HEK293 (cell line): Measurements from ENCODE around the gene TMEM81.

Experiments used
- CTCF ChIA-PET: fragments of 350-600 bp; formaldehyde crosslinking; extraction: SDS; loops from one replicate; lab custom pipeline; 2021; ENCODE audit warnings: antibody characterized with exemption; lab: Yijun Ruan, JAX
- POLR2A ChIA-PET: fragments of 300-600 bp; formaldehyde crosslinking; extraction: SDS; loops from one replicate; lab custom pipeline; 2020; ENCODE audit warnings: antibody characterized with exemption, inconsistent platforms; lab: Yijun Ruan, JAX
- H3K27ac ChIP-seq: fragments of 200-500 bp; sonication (Bioruptor generic); 2 replicates; pipeline ENCODE4 v1.5.1; 2014; ENCODE audit warnings: low read depth, low read length, control low read depth, inconsistent platforms; ENCODE audit errors: extremely low read depth
- H3K36me3 ChIP-seq, 2 experiments: fragments of 200-500 bp in 1 of 2; sonication (Bioruptor generic) in 1 of 2; 1 replicate in 1 of 2; 2 replicates in 1 of 2; pipeline ENCODE4 v1.5.1; 2014 to 2017; ENCODE audit warnings: inconsistent platforms in 2 of 2, low read length in 2 of 2; ENCODE audit not compliant: control insufficient read depth in 2 of 2, insufficient read depth in 1 of 2
- H3K4me1 ChIP-seq: fragments of 200-500 bp; sonication (Bioruptor generic); 2 replicates; pipeline ENCODE4 v1.5.1; 2014; ENCODE audit warnings: mild to moderate bottlenecking, low read length, inconsistent platforms; ENCODE audit not compliant: control insufficient read depth, insufficient read depth
- H3K4me3 ChIP-seq: 2 replicates; pipeline ENCODE4 v1.5.1; 2011; ENCODE audit warnings: low read depth, mild to moderate bottlenecking, control low read depth, low read length, moderate library complexity
- H3K9me3 ChIP-seq: fragments of 200-500 bp; sonication (Bioruptor generic); 2 replicates; pipeline ENCODE4 v1.5.1; 2014; ENCODE audit warnings: low read depth, low read length, inconsistent platforms; ENCODE audit not compliant: control insufficient read depth, insufficient read depth
- HOXC10 ChIP-seq: sonication (generic); formaldehyde crosslinking; IDR thresholded peaks from 2 replicates; pipeline ENCODE4 v1.8.1; 2023; ENCODE audit warnings: mild to moderate bottlenecking, missing genetic modification reagents
- KLF9 ChIP-seq: fragments of 450-650 bp; formaldehyde crosslinking; IDR thresholded peaks from 2 replicates; pipeline ENCODE4 v1.5.1; 2016; ENCODE audit warnings: missing biosample characterization, missing genetic modification characterization, low read depth
- RBAK ChIP-seq: fragments of 450-650 bp; formaldehyde crosslinking; IDR thresholded peaks from 2 replicates; pipeline ENCODE4 v1.5.1; 2016; ENCODE audit warnings: missing biosample characterization, missing genetic modification characterization
- SP3 ChIP-seq: fragments of 450-650 bp; formaldehyde crosslinking; IDR thresholded peaks from 2 replicates; pipeline ENCODE4 v1.5.1; 2016; ENCODE audit warnings: missing biosample characterization, missing genetic modification characterization
- TRIM28 ChIP-seq: IDR thresholded peaks from 2 replicates; pipeline ENCODE4 v1.6.1; 2011; ENCODE audit warnings: low read length, control low read depth, borderline replicate concordance
- ZBTB11 ChIP-seq: fragments of 450-650 bp; formaldehyde crosslinking; conservative IDR thresholded peaks from 2 replicates; pipeline ENCODE4 v1.5.1; 2016; ENCODE audit warnings: low read depth, missing biosample characterization, missing genetic modification characterization
- ZBTB20 ChIP-seq: fragments of 450-650 bp; formaldehyde crosslinking; IDR thresholded peaks from 2 replicates; pipeline ENCODE4 v1.5.1; 2016; ENCODE audit warnings: missing biosample characterization, missing genetic modification characterization
- ZBTB26 ChIP-seq: fragments of 450-650 bp; formaldehyde crosslinking; optimal IDR thresholded peaks from 2 replicates; pipeline ENCODE3; 2016; ENCODE audit warnings: missing biosample characterization, mild to moderate bottlenecking, missing genetic modification characterization
- ZBTB48 ChIP-seq: fragments of 450-650 bp; formaldehyde crosslinking; IDR thresholded peaks from 2 replicates; pipeline ENCODE4 v1.5.1; 2016; ENCODE audit warnings: missing biosample characterization, missing genetic modification characterization
- ZBTB7A ChIP-seq: fragments of 450-650 bp; formaldehyde crosslinking; IDR thresholded peaks from 2 replicates; pipeline ENCODE4 v1.5.1; 2016; ENCODE audit warnings: low read depth, missing biosample characterization, missing genetic modification characterization
- ZFP3 ChIP-seq: fragments of 450-650 bp; formaldehyde crosslinking; IDR thresholded peaks from 2 replicates; pipeline ENCODE4 v1.5.1; 2016; ENCODE audit warnings: low read depth, missing biosample characterization, missing genetic modification characterization
- ZNF18 ChIP-seq: fragments of 450-650 bp; formaldehyde crosslinking; IDR thresholded peaks from 2 replicates; pipeline ENCODE4 v1.5.1; 2016; ENCODE audit warnings: missing biosample characterization, missing genetic modification characterization
- ZNF214 ChIP-seq: fragments of 450-650 bp; formaldehyde crosslinking; IDR thresholded peaks from 2 replicates; pipeline ENCODE4 v1.5.1; 2017; ENCODE audit warnings: missing biosample characterization, mild to moderate bottlenecking, missing genetic modification characterization, borderline replicate concordance
- ZNF248 ChIP-seq: fragments of 450-650 bp; formaldehyde crosslinking; IDR thresholded peaks from 2 replicates; pipeline ENCODE4 v1.5.1; 2017; ENCODE audit warnings: missing biosample characterization, missing genetic modification characterization
- ZNF266 ChIP-seq: fragments of 450-650 bp; formaldehyde crosslinking; IDR thresholded peaks from 2 replicates; pipeline ENCODE4 v1.5.1; 2016; ENCODE audit warnings: missing biosample characterization, missing genetic modification characterization, low read depth
- ZNF473 ChIP-seq: fragments of 450-650 bp; formaldehyde crosslinking; IDR thresholded peaks from 2 replicates; pipeline ENCODE4 v1.5.1; 2017; ENCODE audit warnings: missing biosample characterization, missing genetic modification characterization
- ZNF558 ChIP-seq: fragments of 450-650 bp; formaldehyde crosslinking; IDR thresholded peaks from 2 replicates; pipeline ENCODE4 v1.5.1; 2016; ENCODE audit warnings: missing biosample characterization, missing genetic modification characterization
- ZNF629 ChIP-seq: fragments of 450-650 bp; formaldehyde crosslinking; IDR thresholded peaks from 2 replicates; pipeline ENCODE4 v1.5.1; 2017; ENCODE audit warnings: missing biosample characterization, missing genetic modification characterization
- ZNF747 ChIP-seq: fragments of 450-650 bp; formaldehyde crosslinking; IDR thresholded peaks from 2 replicates; pipeline ENCODE4 v1.5.1; 2016; ENCODE audit warnings: missing biosample characterization, missing genetic modification characterization
- ZNF843 ChIP-seq: fragments of 450-650 bp; formaldehyde crosslinking; IDR thresholded peaks from 2 replicates; pipeline ENCODE4 v1.5.1; 2016; ENCODE audit warnings: missing biosample characterization, missing genetic modification characterization
- TF ChIP-seq, protein P1 (sequence below): fragments of 450-650 bp; formaldehyde crosslinking; IDR thresholded peaks from 2 replicates; pipeline ENCODE4 v1.5.1; 2016; ENCODE audit warnings: missing biosample characterization, missing genetic modification characterization

Gene TMEM81

DNA sequence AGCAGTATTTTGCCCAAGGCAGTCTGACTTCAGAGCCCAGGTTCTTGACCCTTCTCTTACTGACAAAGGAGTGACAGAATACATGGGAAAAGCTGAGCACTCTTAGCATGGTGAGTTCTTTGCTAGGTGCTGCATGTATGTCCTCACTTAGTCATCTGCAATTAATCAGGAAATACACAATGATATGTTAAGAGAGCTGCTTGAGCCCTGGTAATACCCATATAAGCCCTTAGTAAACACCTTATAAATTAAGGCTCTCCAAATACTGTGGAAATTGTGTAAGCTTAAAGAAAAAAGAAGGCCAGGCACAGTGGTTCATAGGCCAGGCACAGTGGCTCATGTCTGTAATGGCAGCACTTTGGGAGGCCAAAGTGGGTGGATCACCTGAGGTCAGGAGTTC is 14.0 kb upstream of the TMEM81 start (continued):
- TF ChIP-seq TRIM28, result no peak
- TF ChIP-seq ZBTB20, result no peak
- TF ChIP-seq, protein P1, sequence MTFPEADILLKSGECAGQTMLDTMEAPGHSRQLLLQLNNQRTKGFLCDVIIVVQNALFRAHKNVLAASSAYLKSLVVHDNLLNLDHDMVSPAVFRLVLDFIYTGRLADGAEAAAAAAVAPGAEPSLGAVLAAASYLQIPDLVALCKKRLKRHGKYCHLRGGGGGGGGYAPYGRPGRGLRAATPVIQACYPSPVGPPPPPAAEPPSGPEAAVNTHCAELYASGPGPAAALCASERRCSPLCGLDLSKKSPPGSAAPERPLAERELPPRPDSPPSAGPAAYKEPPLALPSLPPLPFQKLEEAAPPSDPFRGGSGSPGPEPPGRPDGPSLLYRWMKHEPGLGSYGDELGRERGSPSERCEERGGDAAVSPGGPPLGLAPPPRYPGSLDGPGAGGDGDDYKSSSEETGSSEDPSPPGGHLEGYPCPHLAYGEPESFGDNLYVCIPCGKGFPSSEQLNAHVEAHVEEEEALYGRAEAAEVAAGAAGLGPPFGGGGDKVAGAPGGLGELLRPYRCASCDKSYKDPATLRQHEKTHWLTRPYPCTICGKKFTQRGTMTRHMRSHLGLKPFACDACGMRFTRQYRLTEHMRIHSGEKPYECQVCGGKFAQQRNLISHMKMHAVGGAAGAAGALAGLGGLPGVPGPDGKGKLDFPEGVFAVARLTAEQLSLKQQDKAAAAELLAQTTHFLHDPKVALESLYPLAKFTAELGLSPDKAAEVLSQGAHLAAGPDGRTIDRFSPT (tag by site-specific recombination), result no peak
- no peak for TF ChIP-seq HOXC10 (CRISPR knock-in tag)
- no peak for TF ChIP-seq ZBTB11

DNA sequence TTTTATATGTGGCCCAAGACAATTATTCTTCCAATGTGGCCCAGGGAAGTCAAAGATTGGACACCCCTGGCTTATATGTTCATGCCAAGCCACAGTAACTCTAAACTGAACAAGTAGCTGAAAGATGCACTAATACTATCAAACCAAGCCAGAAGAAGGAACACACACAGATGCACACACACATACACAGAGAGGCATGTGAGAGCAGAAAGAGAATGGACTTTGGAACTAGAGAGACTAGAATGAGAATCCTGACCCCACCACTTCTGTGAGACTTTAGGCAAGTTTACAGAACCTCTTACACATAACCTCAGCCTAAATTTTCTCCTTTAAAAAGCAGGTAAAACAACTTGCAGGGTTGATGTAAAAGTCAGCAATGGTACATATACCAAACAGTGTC is 11.2 kb upstream of the TMEM81 start:
- CTCF ChIA-PET, result interaction anchor here (0.5 to 1.3 kb wide), 2 partner anchors 8 to 587 kb away, joined by 3 read pairs; no protein-coding TSS in a partner anchor
- TF ChIP-seq KLF9 (tag by site-specific recombination), result no peak
- no peak for TF ChIP-seq ZNF747 (tag by site-specific recombination)
- no peak for TF ChIP-seq ZBTB7A
- no peak for TF ChIP-seq ZNF629 (tag by site-specific recombination)
- no peak for TF ChIP-seq ZNF266
- TF ChIP-seq ZNF843 (tag by site-specific recombination), result no peak
- TF ChIP-seq ZNF18 (tag by site-specific recombination), result no peak
- no peak for TF ChIP-seq ZFP3 (tag by site-specific recombination)
- TF ChIP-seq ZBTB48 (tag by site-specific recombination), result no peak
- TF ChIP-seq ZNF248 (tag by site-specific recombination), result no peak
- no peak for TF ChIP-seq ZNF473
- TF ChIP-seq SP3 (tag by site-specific recombination), result no peak
- POLR2A ChIA-PET, result no interaction called here
- Histone ChIP-seq H3K4me1 (no peaks in the 10 kb centered on the region), H3K4me3 (no peak overlapping the region), H3K36me3 (peaks cover 40 to 95% of the 10 kb centered on the region in 2 experiments), H3K27ac (no peak overlapping the region), H3K9me3 (no peaks in the 10 kb centered on the region)

DNA sequence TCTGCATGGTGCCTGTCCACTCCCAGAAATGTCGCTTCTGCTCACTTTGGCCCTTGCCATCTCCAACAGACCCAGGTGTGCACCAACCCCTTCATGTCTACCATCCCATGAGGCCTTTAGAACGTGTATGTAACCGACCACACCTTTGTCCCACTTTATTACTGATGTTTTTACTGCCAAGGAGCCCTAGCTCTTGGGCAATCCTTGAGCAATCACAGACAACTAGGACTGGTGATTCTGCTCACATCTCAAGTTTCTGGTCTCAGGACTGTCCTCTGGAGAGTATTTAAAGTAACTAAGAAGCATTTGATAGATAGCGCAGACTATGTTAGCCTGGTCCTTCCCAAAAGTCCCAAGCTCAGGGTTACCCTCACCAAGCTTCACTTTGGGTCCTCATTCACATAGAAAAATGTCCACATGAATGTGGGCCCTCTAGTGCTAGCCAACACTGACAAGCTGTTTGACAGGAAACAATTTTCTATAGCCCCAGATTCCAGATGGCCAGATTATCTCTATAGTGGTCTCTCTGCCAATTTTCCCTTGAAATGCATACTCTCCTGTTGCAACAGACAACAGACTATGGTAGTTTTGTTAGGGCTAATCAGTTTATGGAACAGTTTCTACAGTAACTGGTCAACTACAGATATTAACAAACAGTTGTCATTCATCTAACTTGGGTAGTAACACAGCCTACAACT is 6.9 kb upstream of the TMEM81 start:
- TF ChIP-seq RBAK (tag by site-specific recombination) (no peak), ZNF558 (tag by site-specific recombination) (no peak), ZNF214 (tag by site-specific recombination) (no peak), ZBTB26 (tag by site-specific recombination) (no peak)
- no peak overlapping the region for H3K4me3 ChIP-seq
- peaks cover 36 to 86% of the 10 kb centered on the region in 2 experiments for H3K36me3 ChIP-seq
- H3K9me3 ChIP-seq, result no peaks in the 10 kb centered on the region
- H3K27ac ChIP-seq, result no peak overlapping the region
- POLR2A ChIA-PET, result no interaction called here
- H3K4me1 ChIP-seq, result no peaks in the 10 kb centered on the region
- CTCF ChIA-PET, result interaction anchor here (1.1 to 3.5 kb wide), 2 partner anchors 29 to 284 kb away, joined by 4 to 13 read pairs; no protein-coding TSS in a partner anchor
